GM18499 (cell line): ENCODE results near the gene FYCO1.

Source experiments
- ATAC-seq: cut with Tn5 transposase; IDR thresholded peaks from one replicate; pipeline ENCODE4 v1.9.1; 2021; ENCODE audit warnings: moderate number of reproducible peaks; ENCODE audit not compliant: insufficient read depth, unreplicated experiment

Gene FYCO1

GRCh38 chr3:45985532-45986302, 9.9 kb downstream of the FYCO1 start:
- no peak for ATAC-seq

GRCh38 chr3:45984331-45985312, 11.0 kb downstream of the FYCO1 start:
- ATAC-seq, result no peak

DNA sequence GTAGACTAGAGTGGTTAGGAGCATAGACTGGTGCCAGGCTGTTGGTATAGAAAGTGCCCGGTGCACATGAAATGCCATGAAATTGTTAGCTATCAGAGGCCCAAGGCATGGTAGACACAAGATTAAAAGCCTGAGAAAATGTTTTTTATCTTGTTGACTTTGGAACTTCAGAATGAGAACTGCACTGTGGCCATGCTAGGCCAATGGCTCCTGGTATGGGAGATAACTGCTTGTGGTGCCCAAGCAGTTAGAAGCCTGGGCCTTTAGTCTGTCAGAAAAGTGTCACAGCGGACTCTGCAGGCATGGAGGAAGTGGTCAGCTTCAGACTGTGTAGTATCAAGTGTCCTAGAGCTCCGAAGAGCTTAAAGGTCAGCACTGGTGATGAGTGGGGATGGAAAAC, 11.9 kb downstream of the FYCO1 start:
- no peak for ATAC-seq

- ATAC-seq, result no peak
Observed at GRCh38 chr3:45981346-45982074, 14.1 kb downstream of the FYCO1 start.

- no peak for ATAC-seq
Observed at GRCh38 chr3:45980819-45981218, 14.8 kb downstream of the FYCO1 start.

- no peak for ATAC-seq
Observed at GRCh38 chr3:45980229-45980813, 15.3 kb downstream of the FYCO1 start.

DNA sequence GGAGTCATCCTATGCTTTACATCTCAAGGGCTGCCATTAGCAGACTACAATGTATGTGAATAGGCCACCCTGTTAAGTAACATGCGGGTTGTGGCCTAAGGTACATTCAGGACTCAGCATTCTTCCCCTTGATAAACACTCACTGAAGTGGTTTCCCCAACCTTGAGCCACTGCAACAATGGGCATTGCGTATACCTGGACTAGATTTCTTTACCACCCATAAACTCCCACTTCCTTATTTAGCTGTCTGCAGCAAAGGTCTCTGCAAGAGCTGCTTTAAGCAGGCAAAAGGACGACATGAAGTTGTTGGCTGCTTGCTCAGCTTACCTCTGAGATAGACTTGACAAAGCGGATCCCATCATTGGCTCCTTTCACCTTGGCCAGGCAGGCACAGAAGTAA, 16.2 kb downstream of the FYCO1 start:
- no peak for ATAC-seq

DNA sequence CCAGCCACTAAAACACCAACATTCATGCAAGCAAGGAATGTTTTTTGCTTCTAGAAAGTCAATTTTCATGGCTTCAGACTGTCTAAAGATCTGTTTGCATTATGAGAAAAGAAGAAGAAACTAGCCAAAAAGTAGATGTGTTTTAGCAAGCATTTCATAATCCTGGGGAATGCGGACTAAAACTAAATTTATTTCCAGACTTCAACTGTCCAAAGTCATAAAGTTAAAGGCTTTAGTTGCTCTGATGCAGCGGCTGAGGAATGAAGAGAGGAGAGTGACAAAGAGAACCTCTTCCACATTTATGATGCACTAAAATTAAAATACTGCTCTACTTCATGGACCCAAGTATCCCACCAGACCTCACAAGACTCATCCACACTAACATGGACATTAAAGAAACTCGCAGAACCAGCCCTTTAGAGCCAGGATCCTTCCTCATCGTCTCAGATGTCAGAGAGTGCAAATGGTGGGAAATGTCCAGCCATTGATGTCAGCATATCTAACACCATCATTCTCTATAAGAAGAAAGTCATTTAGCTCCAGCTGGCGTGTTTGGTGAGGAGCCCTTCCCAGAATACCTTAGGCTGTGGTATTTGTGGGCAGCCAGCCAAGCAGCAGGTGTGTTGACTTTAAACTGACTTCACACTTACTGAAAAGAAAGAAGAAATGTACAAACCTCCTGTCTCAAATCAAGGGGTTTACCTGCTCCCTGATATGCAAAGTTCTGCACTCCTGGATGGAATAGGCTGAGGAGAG, 17.4 kb downstream of the FYCO1 start:
- ATAC-seq, result no peak

GRCh38 chr3:45976191-45977091, 19.2 kb downstream of the FYCO1 start:
- ATAC-seq, result no peak

DNA sequence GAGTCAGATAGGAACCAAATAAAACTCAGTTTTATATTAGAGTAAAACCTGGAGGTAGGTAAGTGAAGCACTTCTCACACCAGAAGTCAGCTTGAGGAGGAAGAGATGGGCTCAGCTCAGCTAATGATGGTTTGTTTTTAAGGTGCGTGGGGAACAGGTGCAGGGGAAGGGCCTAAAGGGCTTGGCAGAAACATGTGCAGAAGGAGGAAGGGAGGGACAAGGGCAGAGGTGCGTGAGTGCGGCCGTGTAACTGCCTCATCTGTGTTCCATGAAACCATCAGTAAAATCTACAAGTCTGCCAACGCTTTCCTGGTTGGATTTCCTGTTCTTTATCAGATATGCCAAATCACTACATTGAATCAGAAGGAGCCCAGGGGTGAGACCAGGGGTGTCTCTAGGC, 19.9 kb downstream of the FYCO1 start:
- ATAC-seq, result no peak

GRCh38 chr3:45974686-45975085, 20.9 kb downstream of the FYCO1 start:
- no peak for ATAC-seq

DNA sequence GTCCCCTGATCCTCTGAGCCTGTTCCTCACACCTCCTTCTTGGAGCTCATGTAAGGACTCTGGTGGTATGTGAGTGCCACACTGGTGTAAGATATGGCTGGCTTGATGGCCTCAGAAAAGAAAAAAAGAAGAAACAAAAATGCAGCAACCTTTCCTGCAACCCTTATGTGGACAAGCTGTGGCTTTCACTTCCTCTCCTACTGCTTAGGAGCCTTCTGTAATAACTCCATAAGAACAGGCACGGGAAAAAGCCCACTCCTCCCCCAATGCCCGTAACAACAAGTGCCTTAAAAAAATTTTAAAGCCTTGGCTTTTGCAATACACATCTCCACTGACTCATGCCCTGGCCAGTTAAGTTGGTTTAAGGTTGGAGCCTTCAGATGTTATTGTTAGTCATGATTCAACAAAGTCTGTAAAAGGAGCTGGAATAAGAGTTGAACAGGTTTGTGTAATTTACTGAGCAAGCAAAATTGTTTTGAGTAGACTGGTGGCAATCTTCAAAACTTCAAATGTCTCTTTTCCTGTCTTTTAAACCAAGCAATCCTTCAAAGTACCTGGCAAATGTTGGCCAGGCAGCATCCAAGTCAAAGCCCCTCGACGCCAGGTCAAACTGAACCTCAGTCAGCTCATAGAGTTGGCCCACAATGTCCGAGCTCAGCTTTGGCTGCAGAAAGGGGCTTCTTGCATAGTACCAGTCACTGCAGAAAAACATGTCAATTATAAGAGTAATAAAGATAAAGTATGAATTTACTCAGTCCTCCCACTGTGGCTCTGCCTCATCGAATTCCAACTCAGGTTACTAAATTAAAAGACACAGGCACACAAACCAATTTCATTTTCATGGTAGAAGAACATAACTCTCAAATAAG, 22.9 kb downstream of the FYCO1 start:
- ATAC-seq, result no peak

- ATAC-seq, result no peak
Observed at GRCh38 chr3:45969953-45970352, 25.7 kb downstream of the FYCO1 start.

- no peak for ATAC-seq
Observed at GRCh38 chr3:45969116-45969515, 26.5 kb downstream of the FYCO1 start.

- ATAC-seq, result no peak
Observed at GRCh38 chr3:45968706-45969105, 26.9 kb downstream of the FYCO1 start.

GRCh38 chr3:45968149-45968548, 27.5 kb downstream of the FYCO1 start:
- no peak for ATAC-seq

DNA sequence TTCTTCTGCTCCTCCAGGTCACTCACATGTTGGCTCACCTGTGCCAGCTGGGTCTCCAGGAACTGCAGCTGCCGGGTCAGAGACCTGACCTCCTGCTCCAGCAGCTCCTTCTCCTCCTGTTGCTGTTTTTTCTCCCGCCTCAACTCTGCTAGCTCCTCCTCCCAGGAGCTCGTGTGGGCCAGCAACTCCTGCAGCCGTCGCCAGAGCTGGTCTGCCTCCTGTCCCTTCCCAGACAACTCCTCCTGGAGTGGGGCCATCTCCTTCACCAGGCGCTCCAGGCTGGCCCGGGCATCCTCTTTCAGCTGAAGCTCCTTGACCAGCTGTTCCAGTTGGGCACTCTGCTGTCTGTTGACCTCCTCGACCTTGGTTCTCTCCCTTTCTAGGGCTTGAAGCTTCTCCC, 27.9 kb downstream of the FYCO1 start:
- no peak for ATAC-seq
